ENCODE results near the gene B3GALT6.

The B3GALT6 gene

GRCh38 chr1:1231400-1232207, 433 bp upstream of the B3GALT6 start, which contains the start of gene SDF4 (continued):
- TF ChIP-seq, protein P1, sequence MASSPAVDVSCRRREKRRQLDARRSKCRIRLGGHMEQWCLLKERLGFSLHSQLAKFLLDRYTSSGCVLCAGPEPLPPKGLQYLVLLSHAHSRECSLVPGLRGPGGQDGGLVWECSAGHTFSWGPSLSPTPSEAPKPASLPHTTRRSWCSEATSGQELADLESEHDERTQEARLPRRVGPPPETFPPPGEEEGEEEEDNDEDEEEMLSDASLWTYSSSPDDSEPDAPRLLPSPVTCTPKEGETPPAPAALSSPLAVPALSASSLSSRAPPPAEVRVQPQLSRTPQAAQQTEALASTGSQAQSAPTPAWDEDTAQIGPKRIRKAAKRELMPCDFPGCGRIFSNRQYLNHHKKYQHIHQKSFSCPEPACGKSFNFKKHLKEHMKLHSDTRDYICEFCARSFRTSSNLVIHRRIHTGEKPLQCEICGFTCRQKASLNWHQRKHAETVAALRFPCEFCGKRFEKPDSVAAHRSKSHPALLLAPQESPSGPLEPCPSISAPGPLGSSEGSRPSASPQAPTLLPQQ (tag by site-specific recombination; IDR thresholded peaks at IDR 0.05): peak; percentile 40; the same call in 1 of the 2 replicates
- TF ChIP-seq ZNF148 (tag by site-specific recombination; IDR thresholded peaks at IDR 0.05; ENCODE audit: borderline replicate concordance): no peak
- TF ChIP-seq ZNF302 (tag by site-specific recombination; IDR thresholded peaks at IDR 0.05; ENCODE audit: low read depth): no peak
- no peak for TF ChIP-seq SETDB1 (IDR thresholded peaks at IDR 0.05; ENCODE audit: insufficient read length, low read length)
- TF ChIP-seq ZNF596 (tag by site-specific recombination; IDR thresholded peaks at IDR 0.05): 0 out of 2 replicates have a peak, but pooled peaks have one; percentile 27
- TF ChIP-seq ZNF174 (tag by site-specific recombination; IDR thresholded peaks at IDR 0.05): no peak
- no peak for TF ChIP-seq ZNF837 (tag by site-specific recombination; IDR thresholded peaks at IDR 0.05)
- TF ChIP-seq, protein P2, sequence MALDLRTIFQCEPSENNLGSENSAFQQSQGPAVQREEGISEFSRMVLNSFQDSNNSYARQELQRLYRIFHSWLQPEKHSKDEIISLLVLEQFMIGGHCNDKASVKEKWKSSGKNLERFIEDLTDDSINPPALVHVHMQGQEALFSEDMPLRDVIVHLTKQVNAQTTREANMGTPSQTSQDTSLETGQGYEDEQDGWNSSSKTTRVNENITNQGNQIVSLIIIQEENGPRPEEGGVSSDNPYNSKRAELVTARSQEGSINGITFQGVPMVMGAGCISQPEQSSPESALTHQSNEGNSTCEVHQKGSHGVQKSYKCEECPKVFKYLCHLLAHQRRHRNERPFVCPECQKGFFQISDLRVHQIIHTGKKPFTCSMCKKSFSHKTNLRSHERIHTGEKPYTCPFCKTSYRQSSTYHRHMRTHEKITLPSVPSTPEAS (tag by site-specific recombination; IDR thresholded peaks at IDR 0.05): no peak
- no peak for TF ChIP-seq ZNF707 (tag by site-specific recombination; IDR thresholded peaks at IDR 0.05)
- no peak for TF ChIP-seq BCL6B (tag by site-specific recombination; IDR thresholded peaks at IDR 0.05)
- TF ChIP-seq ZNF843 (tag by site-specific recombination; IDR thresholded peaks at IDR 0.05): 0 out of 2 replicates have a peak, but pooled peaks have one; percentile 37
- no peak for TF ChIP-seq GFI1B (tag by site-specific recombination; IDR thresholded peaks at IDR 0.05)
- TF ChIP-seq ATF2 (tag by site-specific recombination; IDR thresholded peaks at IDR 0.05; ENCODE audit: low read depth): no peak
- TF ChIP-seq ZNF140 (tag by site-specific recombination; IDR thresholded peaks at IDR 0.05): no peak
- TF ChIP-seq ZNF660 (tag by site-specific recombination; IDR thresholded peaks at IDR 0.05): peak; percentile 57
- TF ChIP-seq SCRT1 (tag by site-specific recombination; IDR thresholded peaks at IDR 0.05; ENCODE audit: borderline replicate concordance): no peak
- TF ChIP-seq ZNF768 (tag by site-specific recombination; IDR thresholded peaks at IDR 0.05): no peak
- peak; percentile 69; the same call in 1 of the 2 replicates for TF ChIP-seq ZSCAN30 (tag by site-specific recombination; IDR thresholded peaks at IDR 0.05)
- TF ChIP-seq ZEB2 (tag by site-specific recombination; IDR thresholded peaks at IDR 0.05): peak; percentile 89
- no peak for TF ChIP-seq TRIM28 (IDR thresholded peaks at IDR 0.05; ENCODE audit: borderline replicate concordance, low read length)
- peak; percentile 93; the same call in 1 of the 2 replicates for TF ChIP-seq ZNF561 (tag by site-specific recombination; IDR thresholded peaks at IDR 0.05; ENCODE audit: borderline replicate concordance)
- TF ChIP-seq, protein P3, sequence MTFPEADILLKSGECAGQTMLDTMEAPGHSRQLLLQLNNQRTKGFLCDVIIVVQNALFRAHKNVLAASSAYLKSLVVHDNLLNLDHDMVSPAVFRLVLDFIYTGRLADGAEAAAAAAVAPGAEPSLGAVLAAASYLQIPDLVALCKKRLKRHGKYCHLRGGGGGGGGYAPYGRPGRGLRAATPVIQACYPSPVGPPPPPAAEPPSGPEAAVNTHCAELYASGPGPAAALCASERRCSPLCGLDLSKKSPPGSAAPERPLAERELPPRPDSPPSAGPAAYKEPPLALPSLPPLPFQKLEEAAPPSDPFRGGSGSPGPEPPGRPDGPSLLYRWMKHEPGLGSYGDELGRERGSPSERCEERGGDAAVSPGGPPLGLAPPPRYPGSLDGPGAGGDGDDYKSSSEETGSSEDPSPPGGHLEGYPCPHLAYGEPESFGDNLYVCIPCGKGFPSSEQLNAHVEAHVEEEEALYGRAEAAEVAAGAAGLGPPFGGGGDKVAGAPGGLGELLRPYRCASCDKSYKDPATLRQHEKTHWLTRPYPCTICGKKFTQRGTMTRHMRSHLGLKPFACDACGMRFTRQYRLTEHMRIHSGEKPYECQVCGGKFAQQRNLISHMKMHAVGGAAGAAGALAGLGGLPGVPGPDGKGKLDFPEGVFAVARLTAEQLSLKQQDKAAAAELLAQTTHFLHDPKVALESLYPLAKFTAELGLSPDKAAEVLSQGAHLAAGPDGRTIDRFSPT (tag by site-specific recombination; IDR thresholded peaks at IDR 0.05): no peak
- no peak for TF ChIP-seq ZNF155 (tag by site-specific recombination; IDR thresholded peaks at IDR 0.05)
- TF ChIP-seq TCF7L2 (IDR thresholded peaks at IDR 0.05; ENCODE audit: borderline replicate concordance, low read depth, low read length): no peak
- TF ChIP-seq ZNF341 (tag by site-specific recombination; IDR thresholded peaks at IDR 0.05; ENCODE audit: low read depth): no peak
- no peak for TF ChIP-seq GLI4 (tag by site-specific recombination; IDR thresholded peaks at IDR 0.05)
- TF ChIP-seq ZNF785 (tag by site-specific recombination; IDR thresholded peaks at IDR 0.05): no peak
